Measurements from ENCODE around the gene DYNC1LI1. TPM values are rescaled to one million over a fixed set of nuclear protein-coding genes. Genes with fewer than 3 reads are reported as not detected.

Gene DYNC1LI1
- total and polyA plus RNA-seq, 9 of the 15 experiments (the other 6 are each of a cell fraction or from before 2014, with no cell fraction given): 21.0 to 85.4 (median 61.3) TPM

- TF ChIP-seq, protein P1, sequence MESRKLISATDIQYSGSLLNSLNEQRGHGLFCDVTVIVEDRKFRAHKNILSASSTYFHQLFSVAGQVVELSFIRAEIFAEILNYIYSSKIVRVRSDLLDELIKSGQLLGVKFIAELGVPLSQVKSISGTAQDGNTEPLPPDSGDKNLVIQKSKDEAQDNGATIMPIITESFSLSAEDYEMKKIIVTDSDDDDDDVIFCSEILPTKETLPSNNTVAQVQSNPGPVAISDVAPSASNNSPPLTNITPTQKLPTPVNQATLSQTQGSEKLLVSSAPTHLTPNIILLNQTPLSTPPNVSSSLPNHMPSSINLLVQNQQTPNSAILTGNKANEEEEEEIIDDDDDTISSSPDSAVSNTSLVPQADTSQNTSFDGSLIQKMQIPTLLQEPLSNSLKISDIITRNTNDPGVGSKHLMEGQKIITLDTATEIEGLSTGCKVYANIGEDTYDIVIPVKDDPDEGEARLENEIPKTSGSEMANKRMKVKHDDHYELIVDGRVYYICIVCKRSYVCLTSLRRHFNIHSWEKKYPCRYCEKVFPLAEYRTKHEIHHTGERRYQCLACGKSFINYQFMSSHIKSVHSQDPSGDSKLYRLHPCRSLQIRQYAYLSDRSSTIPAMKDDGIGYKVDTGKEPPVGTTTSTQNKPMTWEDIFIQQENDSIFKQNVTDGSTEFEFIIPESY (CRISPR knock-in tag; IDR thresholded peaks at IDR 0.05): no peak
- no peak for TF ChIP-seq KAT2B (IDR thresholded peaks at IDR 0.05; ENCODE audit: low read depth, low read length)
- no peak for TF ChIP-seq ZNF133 (CRISPR knock-in tag; IDR thresholded peaks at IDR 0.05)
- 0 out of 2 replicates have a peak, but pooled peaks have one; percentile 57 for TF ChIP-seq FOXM1 (IDR thresholded peaks at IDR 0.05; ENCODE audit: low read depth)
- TF ChIP-seq FOXM1 (CRISPR knock-in tag; IDR thresholded peaks at IDR 0.05; ENCODE audit: low read depth): no peak
- TF ChIP-seq NCOA4 (IDR thresholded peaks at IDR 0.05; ENCODE audit: partially characterized antibody): no peak
- 0 out of 2 replicates have a peak, but pooled peaks have one; percentile 82 for TF ChIP-seq KDM2B (CRISPR knock-in tag; IDR thresholded peaks at IDR 0.05)
- TF ChIP-seq NUFIP1 (IDR thresholded peaks at IDR 0.05; ENCODE audit: partially characterized antibody): no peak
- peak; percentile 85 for TF ChIP-seq ARID1B (IDR thresholded peaks at IDR 0.05)
- peak; percentile 75; the same call in 1 of the 2 replicates for TF ChIP-seq MEF2A (IDR thresholded peaks at IDR 0.05; ENCODE audit: control insufficient read depth, low read depth, low read length)
- TF ChIP-seq NR2C2 (CRISPR knock-in tag; IDR thresholded peaks at IDR 0.05): no peak
- no peak; the same call in 1 of the 2 replicates for TF ChIP-seq NR2C2 (tag; IDR thresholded peaks at IDR 0.05)
- 0 out of 2 replicates have a peak, but pooled peaks have one; percentile 15 for TF ChIP-seq NFATC3 (IDR thresholded peaks at IDR 0.05)
- TF ChIP-seq, protein P2, sequence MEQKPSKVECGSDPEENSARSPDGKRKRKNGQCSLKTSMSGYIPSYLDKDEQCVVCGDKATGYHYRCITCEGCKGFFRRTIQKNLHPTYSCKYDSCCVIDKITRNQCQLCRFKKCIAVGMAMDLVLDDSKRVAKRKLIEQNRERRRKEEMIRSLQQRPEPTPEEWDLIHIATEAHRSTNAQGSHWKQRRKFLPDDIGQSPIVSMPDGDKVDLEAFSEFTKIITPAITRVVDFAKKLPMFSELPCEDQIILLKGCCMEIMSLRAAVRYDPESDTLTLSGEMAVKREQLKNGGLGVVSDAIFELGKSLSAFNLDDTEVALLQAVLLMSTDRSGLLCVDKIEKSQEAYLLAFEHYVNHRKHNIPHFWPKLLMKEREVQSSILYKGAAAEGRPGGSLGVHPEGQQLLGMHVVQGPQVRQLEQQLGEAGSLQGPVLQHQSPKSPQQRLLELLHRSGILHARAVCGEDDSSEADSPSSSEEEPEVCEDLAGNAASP (IDR thresholded peaks at IDR 0.05): no peak
- TF ChIP-seq ID3 (CRISPR knock-in tag; IDR thresholded peaks at IDR 0.05): no peak
- 0 out of 2 replicates have a peak, but pooled peaks have one; percentile 73 for TF ChIP-seq ID3 (tag; IDR thresholded peaks at IDR 0.05)
- peak; percentile 66; the same call in 1 of the 2 replicates for TF ChIP-seq NFIC (IDR thresholded peaks at IDR 0.05)
- TF ChIP-seq ZNF431 (CRISPR knock-in tag; IDR thresholded peaks at IDR 0.05): 0 out of 2 replicates have a peak, but pooled peaks have one; percentile 38
- TF ChIP-seq MTF1 (CRISPR knock-in tag; IDR thresholded peaks at IDR 0.05; ENCODE audit: borderline replicate concordance): no peak
- TF ChIP-seq GTF2F1 (IDR thresholded peaks at IDR 0.05; ENCODE audit: low read depth, low read length): no peak
- TF ChIP-seq ZFP30 (CRISPR knock-in tag; IDR thresholded peaks at IDR 0.05; ENCODE audit: borderline replicate concordance): no peak
- TF ChIP-seq, protein P3, sequence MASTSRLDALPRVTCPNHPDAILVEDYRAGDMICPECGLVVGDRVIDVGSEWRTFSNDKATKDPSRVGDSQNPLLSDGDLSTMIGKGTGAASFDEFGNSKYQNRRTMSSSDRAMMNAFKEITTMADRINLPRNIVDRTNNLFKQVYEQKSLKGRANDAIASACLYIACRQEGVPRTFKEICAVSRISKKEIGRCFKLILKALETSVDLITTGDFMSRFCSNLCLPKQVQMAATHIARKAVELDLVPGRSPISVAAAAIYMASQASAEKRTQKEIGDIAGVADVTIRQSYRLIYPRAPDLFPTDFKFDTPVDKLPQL (IDR thresholded peaks at IDR 0.05; ENCODE audit: extremely low read depth, insufficient read length): no peak
- TF ChIP-seq SMARCB1 (IDR thresholded peaks at IDR 0.05; ENCODE audit: insufficient read length, low read depth): no peak
- TF ChIP-seq CBFA2T2 (conservative IDR thresholded peaks at IDR 0.05): peak; percentile 65
- no peak for TF ChIP-seq ZNF224 (CRISPR knock-in tag; IDR thresholded peaks at IDR 0.05)
Observed at GRCh38 chr3:32502118-32502945, 68.3 kb downstream of the DYNC1LI1 start, which contains the start of gene CMTM6 (continued).

Measured in K562 (cell line).